Measurements from ENCODE around the gene DKK2. TPM values are rescaled to one million over a fixed set of nuclear protein-coding genes. Genes with fewer than 3 reads are reported as not detected.

Gene DKK2
- total RNA-seq, 1 donor from 2014 or later: 4.4 TPM

DNA sequence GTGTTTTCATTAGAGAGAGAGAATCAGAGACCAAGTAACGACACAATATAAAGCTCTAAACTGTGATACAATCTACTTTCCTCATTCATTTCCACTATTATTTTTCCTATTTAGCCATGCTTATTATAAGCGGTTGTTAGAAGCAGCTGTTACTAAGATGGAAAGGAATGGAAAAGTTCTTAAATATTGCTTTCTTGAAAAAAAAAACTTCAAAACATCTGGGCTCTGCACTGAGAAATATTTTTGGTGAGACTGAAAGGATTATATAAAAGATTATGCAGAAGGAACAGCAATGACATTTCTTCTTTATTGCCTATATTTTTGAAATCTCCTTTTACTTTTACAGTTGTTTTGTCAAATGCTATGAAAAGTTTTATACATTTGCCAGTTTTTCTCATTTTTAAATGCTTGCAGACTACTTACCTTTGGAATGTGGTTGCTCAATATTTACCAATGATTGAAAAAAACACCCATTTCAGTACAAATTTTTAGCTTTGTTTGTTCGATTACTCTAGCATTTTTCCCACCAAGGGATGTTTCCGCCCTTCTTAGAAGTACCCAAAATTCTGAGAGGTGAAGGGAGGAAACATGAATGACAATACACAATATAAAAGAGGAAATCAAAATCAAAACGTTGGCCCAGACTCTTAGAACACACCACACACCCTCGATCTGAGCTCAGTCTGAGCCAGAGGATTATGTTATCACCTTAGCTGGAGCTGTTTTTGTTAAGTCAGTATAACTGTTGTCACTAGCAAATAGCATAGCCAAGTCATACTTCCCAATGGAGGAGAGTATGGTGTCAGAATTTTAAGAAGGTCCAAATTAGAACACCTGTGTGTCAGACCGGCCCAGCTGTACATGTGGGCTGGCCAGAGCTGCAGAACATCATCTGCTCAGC, 18.4 kb downstream of the DKK2 start:
- no peak for DNase-seq (ENCODE audit: low spot score)

DNA sequence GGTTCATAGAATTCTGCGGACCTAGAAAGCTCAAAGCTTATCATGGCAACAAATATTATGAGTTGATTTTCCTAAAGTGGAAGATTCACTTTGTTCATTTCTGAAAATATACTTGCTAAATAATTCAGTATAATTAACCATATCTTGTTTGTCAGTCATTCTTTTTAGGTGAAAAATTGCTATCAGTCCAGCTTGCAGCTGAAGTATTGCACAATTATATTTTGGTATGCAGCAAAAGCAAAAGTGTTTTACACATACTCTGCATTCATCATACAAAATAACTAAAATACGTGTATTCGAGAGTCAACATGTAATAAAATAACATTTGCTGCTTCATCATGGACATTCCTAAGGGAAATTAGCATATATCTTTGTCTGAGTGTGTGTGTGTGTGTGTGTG, 24.8 kb downstream of the DKK2 start:
- no peak for DNase-seq (ENCODE audit: low spot score)

GRCh38 chr4:107009196-107009968, 26.7 kb downstream of the DKK2 start:
- no peak for DNase-seq (ENCODE audit: low spot score)

DNA sequence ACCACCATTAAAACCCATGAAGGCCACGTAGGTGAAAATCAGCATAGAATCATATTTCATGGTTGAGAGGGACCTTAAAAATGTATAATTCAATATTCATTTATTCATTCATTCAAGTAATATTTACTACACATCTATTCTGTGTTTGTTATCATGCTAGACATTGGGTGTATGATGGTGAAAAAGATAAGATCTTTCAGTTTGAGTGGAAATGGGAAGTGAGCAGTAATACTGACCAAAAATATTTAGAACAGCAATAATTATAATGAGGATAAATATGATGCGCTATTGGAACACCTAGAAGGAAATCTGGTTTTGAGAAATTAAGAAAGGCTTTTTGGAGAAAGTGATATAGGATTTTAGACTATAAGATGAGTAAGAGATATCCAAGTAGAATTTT, 28.0 kb downstream of the DKK2 start:
- DNase-seq (ENCODE audit: low spot score): no peak

GRCh38 chr4:107006218-107006617, 29.9 kb downstream of the DKK2 start:
- DNase-seq (ENCODE audit: low spot score): no peak

DNA sequence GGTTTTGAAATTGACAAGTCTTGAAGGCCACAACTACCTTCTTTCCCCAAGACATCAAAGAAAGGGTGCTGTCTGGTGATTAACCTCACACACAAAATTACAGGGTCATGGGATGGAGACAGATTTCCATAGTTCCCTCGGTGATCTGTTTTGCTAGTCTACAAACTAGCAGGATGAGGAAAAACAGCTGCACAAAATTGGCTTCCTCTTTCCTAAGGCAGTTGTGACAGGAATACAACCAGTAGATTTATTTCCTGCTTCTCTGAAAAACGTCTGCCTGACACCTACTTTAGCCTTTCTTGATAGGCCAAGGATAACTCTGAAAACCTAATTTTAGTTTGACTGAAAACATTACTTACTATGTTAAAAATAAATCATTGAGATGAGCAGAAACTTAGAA, 39.6 kb downstream of the DKK2 start:
- DNase-seq (ENCODE audit: low spot score): no peak

DNA sequence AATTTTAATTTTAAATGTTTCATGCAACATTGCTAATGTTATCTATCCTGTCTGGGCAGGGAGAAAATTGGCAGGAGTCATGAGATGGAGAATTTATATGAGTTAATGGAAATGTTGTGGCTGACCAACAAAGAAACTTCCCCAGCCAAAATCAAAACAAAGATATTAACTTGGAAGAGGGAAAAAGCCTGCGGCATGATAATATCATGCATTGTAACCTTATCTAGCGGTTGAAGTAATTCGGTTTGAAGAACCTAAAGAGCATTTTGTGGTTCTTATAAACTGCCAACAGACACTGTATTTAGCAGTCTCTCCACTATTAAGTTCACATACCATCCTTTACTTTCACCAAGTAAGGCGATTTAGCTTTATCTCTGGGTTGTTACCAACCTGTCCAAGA, 42.3 kb downstream of the DKK2 start:
- no peak for DNase-seq (ENCODE audit: low spot score)

GRCh38 chr4:106987311-106987710, 48.8 kb downstream of the DKK2 start:
- no peak for DNase-seq (ENCODE audit: low spot score)

GRCh38 chr4:106986486-106986885, 49.6 kb downstream of the DKK2 start:
- no peak for DNase-seq (ENCODE audit: low spot score)

DNA sequence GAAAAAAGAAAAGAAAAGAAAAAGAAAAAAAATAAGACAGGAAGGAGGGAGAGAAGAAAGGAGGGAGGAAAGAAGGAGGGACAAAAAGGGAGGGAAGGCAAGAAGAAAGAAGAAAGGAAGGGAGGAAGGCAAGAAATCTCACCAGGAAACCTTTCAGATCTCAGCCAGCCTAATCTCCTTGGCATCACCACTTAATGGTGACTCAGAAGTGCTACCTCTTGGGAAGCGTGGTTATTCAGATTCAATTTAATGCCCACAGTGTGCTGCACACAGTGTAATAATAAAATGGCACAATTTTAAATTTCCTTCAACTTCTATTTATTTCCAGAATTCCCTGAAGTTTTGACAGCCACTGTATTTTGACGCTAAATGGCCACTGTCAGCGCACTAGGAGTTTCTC, 50.3 kb downstream of the DKK2 start:
- DNase-seq (ENCODE audit: low spot score): no peak

DNA sequence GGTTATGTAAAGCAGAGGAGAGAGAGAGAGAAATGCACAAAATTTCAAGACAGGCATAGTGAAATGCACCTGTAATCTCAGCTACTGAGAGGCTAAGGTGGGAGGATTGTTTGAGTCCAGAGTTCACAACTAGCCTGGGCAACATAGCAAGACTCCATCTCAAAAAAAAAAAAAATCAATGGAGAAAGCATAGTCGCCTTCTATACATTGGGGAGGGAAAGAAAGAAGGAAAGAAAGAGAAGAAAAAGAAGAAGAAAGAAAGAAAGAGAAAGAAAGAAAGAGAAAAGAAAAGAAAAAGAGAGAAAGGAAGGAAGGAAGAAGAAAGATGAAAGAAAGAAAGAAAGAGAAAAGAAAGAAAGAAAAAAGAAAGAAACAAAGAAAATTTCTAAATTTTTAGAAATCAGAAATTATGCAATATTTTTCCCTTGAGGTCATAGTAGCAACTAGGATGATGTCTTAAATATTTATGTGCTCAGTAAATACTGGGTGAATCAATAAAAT, 53.4 kb downstream of the DKK2 start:
- no peak for DNase-seq (ENCODE audit: low spot score)

- no peak for DNase-seq (ENCODE audit: low spot score)
These were observed 54.7 kb downstream of the DKK2 start for GRCh38 chr4:106981431-106981830.

DNA sequence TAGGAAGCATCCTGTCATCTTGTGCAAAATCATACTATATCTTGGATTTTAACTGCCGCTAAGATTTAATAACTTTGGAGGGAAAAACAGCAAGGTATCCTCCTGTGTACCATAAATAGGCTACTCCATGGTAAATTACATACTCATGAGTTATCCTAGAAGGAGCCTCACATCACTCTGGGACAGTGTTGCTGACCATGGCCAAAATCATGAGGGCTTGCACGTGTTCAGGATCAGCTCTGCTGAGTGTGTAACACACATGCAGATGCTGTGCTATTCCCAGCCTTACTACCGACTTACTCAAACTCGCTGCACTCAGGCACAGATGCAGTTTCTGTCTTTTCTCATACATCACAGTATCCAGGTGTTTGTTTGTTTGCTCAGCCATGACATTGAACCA, 56.6 kb downstream of the DKK2 start:
- no peak for DNase-seq (ENCODE audit: low spot score)

- no peak for DNase-seq (ENCODE audit: low spot score)
These were observed 57.9 kb downstream of the DKK2 start for GRCh38 chr4:106978046-106978774.

GRCh38 chr4:106971636-106972035, 64.5 kb downstream of the DKK2 start:
- no peak for DNase-seq (ENCODE audit: low spot score)

- no peak for DNase-seq (ENCODE audit: low spot score)
These were observed 68.2 kb downstream of the DKK2 start for GRCh38 chr4:106967892-106968291.

- DNase-seq (ENCODE audit: low spot score): no peak
These were observed 82.9 kb downstream of the DKK2 start for GRCh38 chr4:106953036-106953705.

- DNase-seq (ENCODE audit: low spot score): no peak
These were observed 84.2 kb downstream of the DKK2 start for GRCh38 chr4:106951891-106952290.

DNA sequence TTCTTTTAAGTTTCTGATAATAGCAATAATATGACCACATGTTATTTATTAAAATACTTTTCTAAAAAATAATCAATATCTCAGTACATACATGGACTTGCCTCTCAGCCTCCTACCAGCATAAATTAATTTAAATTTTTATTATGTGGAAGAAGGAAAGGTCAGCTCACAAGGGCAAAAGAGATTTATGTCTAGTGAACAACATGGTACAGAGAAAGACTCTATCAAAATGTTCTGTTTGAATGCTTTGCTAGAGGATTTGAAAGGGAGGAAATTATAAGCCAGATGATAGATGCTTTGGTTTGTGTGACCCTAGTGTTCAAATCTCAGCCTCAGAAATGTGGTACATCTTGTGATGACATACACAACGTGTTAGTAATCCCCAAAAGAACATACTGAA, 94.3 kb downstream of the DKK2 start:
- no peak for DNase-seq (ENCODE audit: low spot score)

- no peak for DNase-seq (ENCODE audit: low spot score)
These were observed 105.6 kb downstream of the DKK2 start for GRCh38 chr4:106930522-106930921.

DNA sequence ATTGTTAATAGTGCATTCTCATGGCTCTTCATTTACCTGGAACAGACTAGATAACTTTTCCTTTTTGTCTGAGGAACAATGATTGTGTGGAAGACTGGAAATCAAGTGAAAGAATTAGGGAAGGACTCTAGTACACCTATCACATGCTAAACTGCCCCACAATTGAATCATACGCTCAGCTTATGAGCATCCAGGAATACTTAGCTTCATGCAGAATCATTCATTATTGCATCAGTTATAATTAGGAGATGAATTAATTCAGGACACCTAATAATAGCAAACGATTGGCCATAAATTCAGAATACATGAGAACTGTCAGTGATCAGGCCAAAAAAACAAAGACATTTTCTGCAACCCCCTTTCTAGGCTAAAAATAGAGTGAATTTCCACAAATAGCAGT, 106.9 kb downstream of the DKK2 start:
- no peak for DNase-seq (ENCODE audit: low spot score)

DNA sequence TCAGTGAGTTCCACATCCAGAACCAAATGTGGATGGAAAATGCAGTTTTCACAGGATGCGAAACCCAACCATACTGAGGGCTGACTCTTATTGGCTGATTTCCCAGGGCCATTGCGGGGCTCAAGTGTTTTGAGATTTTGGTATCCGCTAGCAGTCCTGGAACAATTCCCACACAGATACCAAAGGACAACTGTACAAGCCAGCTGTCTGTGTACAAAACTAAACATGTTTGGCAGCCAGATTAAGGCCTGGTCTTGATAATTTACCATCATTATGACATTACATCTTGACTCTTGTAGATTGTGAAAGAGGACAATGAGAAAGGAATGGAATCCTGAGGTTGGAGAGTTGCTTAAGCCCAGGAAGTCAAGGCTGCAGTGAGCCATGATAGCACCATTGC, 121.9 kb downstream of the DKK2 start:
- no peak for DNase-seq (ENCODE audit: low spot score)
